K562 (cell line): ENCODE measurements around the gene TRAF3IP1. TPM values are rescaled to one million over a fixed set of nuclear protein-coding genes. Genes with fewer than 3 reads are reported as not detected.

Experiments
- ATAC-seq: fragments of 200-7000 bp; cut with Tn5 transposase; 3 replicates; pipeline ENCODE4 v1.9.1; 2020; ENCODE audit warnings: moderate library complexity
- BruUV-seq: library from RNA; stranded (reverse); fragments of 400-500 nt; replicated peaks from 2 replicates; lab custom pipeline; 2021; lab: Mats Ljungman, UMichigan
- CTCF ChIA-PET: fragments of 300-600 bp; formaldehyde crosslinking; extraction: SDS; loops from one replicate; lab custom pipeline; 2021; ENCODE audit warnings: low intra/inter-chr PET ratio; lab: Yijun Ruan, JAX
- POLR2A ChIA-PET: fragments of 300-600, 350-650 bp; sonication (Branson Sonifier 250); formaldehyde crosslinking; extraction: SDS; loops from one replicate; lab custom pipeline; 2021; ENCODE audit warnings: antibody characterized with exemption, inconsistent platforms; lab: Yijun Ruan, JAX
- DNase-seq, 4 experiments: peaks; one replicate each; pipeline versions ENCODE4 v3.0.0 to v3.0.0-alpha.2; 2011 to 2018; ENCODE audit warnings: low spot score in 3 of 4, mixed read lengths in 3 of 4; ENCODE audit errors: extremely low read depth in 1 of 4
- FAIRE-seq: peaks from 2 replicates; lab custom pipeline; 2011; peaks lifted over from hg19 to GRCh38; lab: Jason Lieb, UNC
- H2AFZ ChIP-seq: 2 replicates; pipeline ENCODE4 v1.6.0; 2011; ENCODE audit warnings: low read depth, low read length, control low read depth, inconsistent platforms
- H3K27ac ChIP-seq: fragments of 200-600 bp; 3 replicates; pipeline ENCODE4 v1.8.0; 2011; ENCODE audit warnings: low read depth, mild to moderate bottlenecking, control low read depth, inconsistent platforms, low read length, moderate library complexity, mixed read lengths; ENCODE audit errors: extremely low read depth
- H3K27me3 ChIP-seq, 2 experiments: fragments of 300-600 bp in 1 of 2; 2 replicates in 1 of 2; 3 replicates in 1 of 2; pipeline versions ENCODE4 v1.6.0 to v1.8.0; 2011; ENCODE audit warnings: inconsistent platforms in 2 of 2, low read length in 2 of 2, mild to moderate bottlenecking in 1 of 2, mixed read lengths in 1 of 2, moderate library complexity in 1 of 2; ENCODE audit not compliant: control insufficient read depth in 2 of 2, insufficient read depth in 2 of 2
- H3K36me3 ChIP-seq: fragments of 300-600 bp; 3 replicates; pipeline ENCODE4 v1.8.0; 2011; ENCODE audit warnings: mild to moderate bottlenecking, low read length, inconsistent platforms; ENCODE audit not compliant: control insufficient read depth, insufficient read depth
- H3K4me1 ChIP-seq, 2 experiments: fragments of 200-600 bp in 1 of 2; replicated peaks in 1 of 2; 2 replicates in 1 of 2; 3 replicates in 1 of 2; pipeline versions ENCODE4 v1.5.1 to v1.8.0; 2011; ENCODE audit warnings: inconsistent platforms in 2 of 2, low read length in 2 of 2, mild to moderate bottlenecking in 1 of 2, mixed read lengths in 1 of 2, moderate library complexity in 1 of 2; ENCODE audit not compliant: control insufficient read depth in 2 of 2, insufficient read depth in 2 of 2
- H3K4me2 ChIP-seq: 2 replicates; pipeline ENCODE4 v1.6.1; 2011; ENCODE audit warnings: low read length, control low read depth, inconsistent platforms, mixed read lengths; ENCODE audit not compliant: insufficient read depth
- H3K4me3 ChIP-seq: fragments of 200-600 bp; sonication (generic), shearing (Covaris generic); 2 replicates; pipeline ENCODE4 v1.5.1; 2016; ENCODE audit warnings: control low read depth, inconsistent platforms
- H3K79me2 ChIP-seq: fragments of 200-600 bp; 3 replicates; pipeline ENCODE4 v1.8.0; 2011; ENCODE audit warnings: low read length, inconsistent platforms; ENCODE audit not compliant: control insufficient read depth, insufficient read depth
- H3K9ac ChIP-seq, 2 experiments: 2 replicates each; pipeline versions ENCODE4 v1.6.0 to v1.6.1; 2011; ENCODE audit warnings: low read depth in 2 of 2, low read length in 2 of 2, control low read depth in 1 of 2, inconsistent platforms in 1 of 2, mild to moderate bottlenecking in 1 of 2, mixed read lengths in 1 of 2; ENCODE audit not compliant: insufficient read depth in 1 of 2
- H3K9me1 ChIP-seq: one replicate; pipeline ENCODE4 v1.6.0; 2011; ENCODE audit warnings: inconsistent platforms, mild to moderate bottlenecking, low read length, moderate library complexity; ENCODE audit not compliant: control insufficient read depth, insufficient read depth
- H3K9me3 ChIP-seq: replicated peaks from 2 replicates; pipeline ENCODE4 v1.5.1; 2011; ENCODE audit warnings: low read depth, low read length, inconsistent platforms; ENCODE audit not compliant: control insufficient read depth, insufficient read depth
- H4K20me1 ChIP-seq: replicated peaks from 2 replicates; pipeline ENCODE4 v1.6.1; 2011; ENCODE audit warnings: low read length, inconsistent platforms, mixed read lengths; ENCODE audit not compliant: control insufficient read depth, insufficient read depth
- CXXC5 ChIP-seq: fragments of 250-450 bp; sonication (Bioruptor Pico); IDR thresholded peaks from 2 replicates; pipeline ENCODE4 v1.8.0; 2022; ENCODE audit warnings: inconsistent platforms, mild to moderate bottlenecking, moderate library complexity
- ELF2 ChIP-seq: fragments of 250-450 bp; sonication (Bioruptor Pico); IDR thresholded peaks from 2 replicates; pipeline ENCODE4 v1.5.0; 2021; ENCODE audit warnings: mild to moderate bottlenecking
- HDAC2 ChIP-seq: fragments of 450-650 bp; IDR thresholded peaks from 2 replicates; pipeline ENCODE4 v1.6.1; 2016; ENCODE audit warnings: mild to moderate bottlenecking
- HDGF ChIP-seq: fragments of 450-650 bp; IDR thresholded peaks from 2 replicates; pipeline ENCODE4 v1.6.1; 2016
- HEY1 ChIP-seq: fragments of 250-450 bp; sonication (Bioruptor Pico); IDR thresholded peaks from 2 replicates; pipeline ENCODE4 v1.5.0; 2020; ENCODE audit warnings: mild to moderate bottlenecking, moderate library complexity, borderline replicate concordance
- RBBP5 ChIP-seq: fragments of 200-600 bp; sonication (generic); IDR thresholded peaks from 2 replicates; pipeline ENCODE4 v1.6.1; 2012; ENCODE audit warnings: borderline replicate concordance, mild to moderate bottlenecking, low read length, control low read depth, inconsistent platforms; ENCODE audit not compliant: insufficient read depth, poor library complexity, severe bottlenecking
- ZNF165 ChIP-seq: fragments of 250-450 bp; sonication (Bioruptor Pico); IDR thresholded peaks from 2 replicates; pipeline ENCODE4 v1.4.0; 2020; ENCODE audit warnings: borderline replicate concordance
- ZNF174 ChIP-seq: fragments of 250-450 bp; sonication (Bioruptor Pico); IDR thresholded peaks from 2 replicates; pipeline ENCODE4 v1.4.0; 2020; ENCODE audit warnings: mild to moderate bottlenecking
- ZNF347 ChIP-seq: fragments of 450-650 bp; formaldehyde crosslinking; IDR thresholded peaks from 2 replicates; pipeline ENCODE4 v1.4.0; 2020; ENCODE audit warnings: low read depth, mild to moderate bottlenecking, moderate library complexity
- WGBS: fragments of 100-300 bp; shearing (Covaris generic); methylation state at CpG from one replicate; pipeline ENCODE4 v1.1.6; 2016; ENCODE audit warnings: low coverage, mixed read lengths; ENCODE audit not compliant: insufficient coverage; ENCODE audit errors: missing lambda C conversion rate; 5-methylcytosine and 5-hydroxymethylcytosine counted together
- in situ Hi-C: fragments of 300-500 bp; cut with MboI; formaldehyde crosslinking; loops from 4 replicates; pipeline ENCODE4 v1.15.0; 2018; ENCODE audit warnings: inconsistent platforms, mixed read lengths
- intact Hi-C: fragments of 100-400 bp; cut with micrococcal nuclease; formaldehyde crosslinking; loops from 2 replicates; pipeline ENCODE4 v1.14.2; 2022
- polyA plus RNA-seq, 8 experiments: library from polyadenylated mRNA; depleted of rRNA in 4 of 8; stranded (reverse) in 5 of 8; unstranded in 3 of 8; fragments of >200 nt; fragmentation: Nextera tagmentation in 2 of 8; fragmentation: Illumina TruSeq in 1 of 8; extraction: Ambion mirVana in 2 of 8; extraction: Trizol in 1 of 8; gene quantifications; 2 replicates each; pipeline versions ENCODE4 v1.2.1 to v1.2.3, GENCODE V29; 2011 to 2014; ENCODE audit warnings: inconsistent platforms in 1 of 8, missing spikeins in 1 of 8
- total RNA-seq, 7 experiments: library from RNA; depleted of rRNA in 6 of 7; stranded (reverse); fragments of >200 nt in 6 of 7; fragmentation: Illumina TruSeq in 2 of 7; extraction: Trizol in 2 of 7; gene quantifications; 2 replicates each; pipeline versions ENCODE4 v1.2.1 to v1.2.3, GENCODE V29; 2011 to 2021; ENCODE audit warnings: low replicate concordance in 1 of 7
- TF ChIP-seq, protein P1 (sequence below): fragments of 450-650 bp; IDR thresholded peaks from 2 replicates; pipeline ENCODE4 v1.6.1; 2017; ENCODE audit warnings: antibody characterized with exemption
- TF ChIP-seq, protein P2 (sequence below), 2 experiments: fragments of 450-650 bp; IDR thresholded peaks; 2 replicates each; pipeline ENCODE4 v1.6.1; 2016; ENCODE audit warnings: mild to moderate bottlenecking in 2 of 2, borderline replicate concordance in 1 of 2, low read depth in 1 of 2, moderate library complexity in 1 of 2

Gene TRAF3IP1
- total and polyA plus RNA-seq, 9 of the 15 experiments (the other 6 are each of a cell fraction or from before 2014, with no cell fraction given): 1.3 to 7.4 (median 3.4) TPM

DNA sequence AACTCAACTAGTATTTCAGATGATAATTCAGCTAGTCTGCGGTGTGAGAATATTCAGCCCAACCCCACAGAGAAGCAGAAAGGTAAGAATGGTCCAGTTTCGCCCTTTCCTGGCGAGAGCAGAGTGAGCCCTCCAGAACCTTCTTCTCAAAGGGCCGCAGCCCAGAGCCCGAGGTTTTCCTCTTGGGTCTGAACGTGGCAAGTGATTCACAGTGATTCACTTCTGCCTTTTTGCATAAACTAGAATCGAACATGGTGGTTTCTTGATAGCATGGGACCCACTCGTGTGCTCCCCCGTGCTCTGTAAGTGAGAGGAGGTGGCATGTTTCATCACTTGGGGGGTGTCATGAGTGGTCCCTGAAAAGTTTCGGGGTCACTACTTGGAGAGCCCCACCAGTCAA, 24.2 kb downstream of the TRAF3IP1 start:
- no peak overlapping the region for H3K27ac ChIP-seq
- BruUV-seq: no TSS peak
- no peak for DNase-seq
- intact Hi-C loops (no loop called here), in situ Hi-C loops (no loop called here)
- no peak overlapping the region for H2AFZ ChIP-seq
- no peak overlapping the region for H3K4me3 ChIP-seq
- POLR2A ChIA-PET: interaction anchor here (0.6 kb wide), 1 partner anchor 441 kb away, joined by 4 read pairs; no protein-coding TSS in a partner anchor
- TF ChIP-seq ELF2 (CRISPR knock-in tag): no peak
- TF ChIP-seq, protein P1, sequence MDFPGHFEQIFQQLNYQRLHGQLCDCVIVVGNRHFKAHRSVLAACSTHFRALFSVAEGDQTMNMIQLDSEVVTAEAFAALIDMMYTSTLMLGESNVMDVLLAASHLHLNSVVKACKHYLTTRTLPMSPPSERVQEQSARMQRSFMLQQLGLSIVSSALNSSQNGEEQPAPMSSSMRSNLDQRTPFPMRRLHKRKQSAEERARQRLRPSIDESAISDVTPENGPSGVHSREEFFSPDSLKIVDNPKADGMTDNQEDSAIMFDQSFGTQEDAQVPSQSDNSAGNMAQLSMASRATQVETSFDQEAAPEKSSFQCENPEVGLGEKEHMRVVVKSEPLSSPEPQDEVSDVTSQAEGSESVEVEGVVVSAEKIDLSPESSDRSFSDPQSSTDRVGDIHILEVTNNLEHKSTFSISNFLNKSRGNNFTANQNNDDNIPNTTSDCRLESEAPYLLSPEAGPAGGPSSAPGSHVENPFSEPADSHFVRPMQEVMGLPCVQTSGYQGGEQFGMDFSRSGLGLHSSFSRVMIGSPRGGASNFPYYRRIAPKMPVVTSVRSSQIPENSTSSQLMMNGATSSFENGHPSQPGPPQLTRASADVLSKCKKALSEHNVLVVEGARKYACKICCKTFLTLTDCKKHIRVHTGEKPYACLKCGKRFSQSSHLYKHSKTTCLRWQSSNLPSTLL: no peak
- TF ChIP-seq HDGF: no peak
- no peak for TF ChIP-seq HEY1 (CRISPR knock-in tag)
- TF ChIP-seq, protein P2, sequence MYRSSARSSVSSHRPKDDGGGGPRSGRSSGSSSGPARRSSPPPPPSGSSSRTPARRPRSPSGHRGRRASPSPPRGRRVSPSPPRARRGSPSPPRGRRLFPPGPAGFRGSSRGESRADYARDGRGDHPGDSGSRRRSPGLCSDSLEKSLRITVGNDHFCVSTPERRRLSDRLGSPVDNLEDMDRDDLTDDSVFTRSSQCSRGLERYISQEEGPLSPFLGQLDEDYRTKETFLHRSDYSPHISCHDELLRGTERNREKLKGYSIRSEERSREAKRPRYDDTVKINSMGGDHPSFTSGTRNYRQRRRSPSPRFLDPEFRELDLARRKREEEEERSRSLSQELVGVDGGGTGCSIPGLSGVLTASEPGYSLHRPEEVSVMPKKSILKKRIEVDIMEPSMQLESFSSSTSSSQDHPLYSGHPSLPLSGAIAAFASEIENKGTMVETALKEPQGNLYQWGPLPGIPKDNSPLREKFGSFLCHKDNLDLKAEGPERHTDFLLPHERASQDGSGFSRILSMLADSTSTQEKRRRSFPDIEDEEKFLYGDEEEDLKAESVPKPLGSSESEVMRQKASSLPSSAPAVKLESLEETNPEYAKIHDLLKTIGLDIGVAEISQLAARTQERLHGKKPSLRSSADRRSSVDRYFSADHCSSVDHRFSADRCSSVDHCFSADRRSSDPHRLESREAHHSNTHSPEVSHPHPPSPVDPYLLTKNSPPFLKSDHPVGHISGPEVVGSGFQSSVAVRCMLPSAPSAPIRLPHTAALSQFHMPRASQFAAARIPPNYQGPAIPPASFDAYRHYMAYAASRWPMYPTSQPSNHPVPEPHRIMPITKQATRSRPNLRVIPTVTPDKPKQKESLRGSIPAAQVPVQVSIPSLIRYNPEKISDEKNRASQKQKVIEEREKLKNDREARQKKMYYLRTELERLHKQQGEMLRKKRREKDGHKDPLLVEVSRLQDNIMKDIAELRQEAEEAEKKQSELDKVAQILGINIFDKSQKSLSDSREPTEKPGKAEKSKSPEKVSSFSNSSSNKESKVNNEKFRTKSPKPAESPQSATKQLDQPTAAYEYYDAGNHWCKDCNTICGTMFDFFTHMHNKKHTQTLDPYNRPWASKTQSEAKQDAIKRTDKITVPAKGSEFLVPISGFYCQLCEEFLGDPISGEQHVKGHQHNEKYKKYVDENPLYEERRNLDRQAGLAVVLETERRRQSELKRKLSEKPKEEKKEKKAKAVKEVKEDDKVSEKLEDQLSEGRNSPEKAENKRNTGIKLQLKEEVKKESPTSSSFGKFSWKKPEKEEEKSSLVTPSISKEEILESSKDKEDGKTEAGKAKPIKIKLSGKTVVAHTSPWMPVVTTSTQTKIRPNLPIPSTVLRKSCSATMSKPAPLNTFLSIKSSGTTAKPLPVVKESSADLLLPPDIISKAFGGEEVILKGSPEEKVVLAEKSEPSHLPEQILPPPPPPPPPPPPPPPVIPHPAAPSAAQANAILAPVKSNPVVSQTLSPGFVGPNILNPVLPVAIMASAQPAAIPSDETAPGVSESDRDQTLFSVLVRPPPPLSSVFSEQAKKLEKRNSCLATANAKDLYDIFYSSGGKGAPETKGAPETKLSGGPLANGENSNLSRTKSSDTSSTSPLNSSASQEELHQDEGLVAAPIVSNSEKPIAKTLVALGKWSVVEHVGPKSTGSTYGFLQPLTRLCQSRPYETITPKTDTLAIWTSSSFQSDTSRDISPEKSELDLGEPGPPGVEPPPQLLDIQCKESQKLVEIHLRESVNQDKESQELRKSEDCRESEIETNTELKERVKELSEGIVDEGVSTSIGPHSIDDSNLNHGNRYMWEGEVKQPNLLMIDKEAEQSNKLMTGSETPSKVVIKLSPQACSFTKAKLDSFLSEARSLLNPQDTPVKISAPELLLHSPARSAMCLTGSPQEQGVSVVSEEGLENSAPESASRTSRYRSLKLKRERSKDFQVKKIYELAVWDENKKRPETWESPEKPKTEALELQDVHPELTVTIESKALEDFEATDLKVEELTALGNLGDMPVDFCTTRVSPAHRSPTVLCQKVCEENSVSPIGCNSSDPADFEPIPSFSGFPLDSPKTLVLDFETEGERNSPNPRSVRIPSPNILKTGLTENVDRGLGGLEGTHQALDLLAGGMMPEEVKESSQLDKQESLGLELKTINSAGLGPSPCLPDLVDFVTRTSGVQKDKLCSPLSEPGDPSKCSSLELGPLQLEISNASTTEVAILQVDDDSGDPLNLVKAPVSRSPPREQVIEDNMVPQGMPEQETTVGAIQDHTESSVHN (IDR thresholded peaks at IDR 0.05; ENCODE audit: borderline replicate concordance in 1 of 2, low read depth in 1 of 2): no peak
- TF ChIP-seq RBBP5: no peak
- no peak for TF ChIP-seq ZNF174 (CRISPR knock-in tag)
- no peak for TF ChIP-seq HDAC2
- TF ChIP-seq ZNF165 (CRISPR knock-in tag): no peak
- no peak for TF ChIP-seq CXXC5 (CRISPR knock-in tag)
- no peak for TF ChIP-seq ZNF347 (CRISPR knock-in tag)
- 60% methylated on average over 8 of the region's 10 CpGs for WGBS
- H3K9ac ChIP-seq: no peak overlapping the region
- CTCF ChIA-PET: no interaction called here
- no peaks in the 10 kb centered on the region; a peak in 1 of 5 replicates for H3K4me1 ChIP-seq
- no peak for FAIRE-seq
- no peak for ATAC-seq
- peaks cover 4% of the 10 kb centered on the region; the same call in 1 of the 3 replicates for H3K36me3 ChIP-seq
- no peak overlapping the region for H3K4me2 ChIP-seq
- no peaks in the 10 kb centered on the region for H3K9me1 ChIP-seq
- H3K79me2 ChIP-seq: no peaks in the 10 kb centered on the region
- no peaks in the 10 kb centered on the region for H3K27me3 ChIP-seq
- no peaks in the 10 kb centered on the region for H3K9me3 ChIP-seq
- no peaks in the 10 kb centered on the region for H4K20me1 ChIP-seq
